GM15510 (cell line): ENCODE data around the gene MRPL4.

Experiments used
- POLR2A ChIP-seq: IDR thresholded peaks from 3 replicates; pipeline ENCODE4 v1.6.1; 2011; ENCODE audit warnings: borderline replicate concordance; ENCODE audit not compliant: insufficient read length; ENCODE audit errors: extremely low read depth

MRPL4 gene

GRCh38 chr19:10245189-10245939, 6.7 kb upstream of the MRPL4 start:
- no peak for TF ChIP-seq POLR2A

- no peak for TF ChIP-seq POLR2A
These were observed 5.5 kb upstream of the MRPL4 start for GRCh38 chr19:10246511-10246910.

- TF ChIP-seq POLR2A = no peak
These were observed 693 bp downstream of the MRPL4 start for GRCh38 chr19:10252707-10253106.

- TF ChIP-seq POLR2A = no peak
These were observed 2.2 kb downstream of the MRPL4 start for GRCh38 chr19:10254244-10254643.

- TF ChIP-seq POLR2A = no peak
These were observed 3.3 kb downstream of the MRPL4 start for GRCh38 chr19:10255358-10255757.

- TF ChIP-seq POLR2A = no peak
These were observed 4.5 kb downstream of the MRPL4 start for GRCh38 chr19:10256551-10256950.

GRCh38 chr19:10256970-10257615, 5.1 kb downstream of the MRPL4 start:
- no peak for TF ChIP-seq POLR2A

GRCh38 chr19:10258080-10258710, 6.2 kb downstream of the MRPL4 start:
- no peak for TF ChIP-seq POLR2A

GRCh38 chr19:10259162-10259905, 7.3 kb downstream of the MRPL4 start:
- TF ChIP-seq POLR2A = no peak

- TF ChIP-seq POLR2A = no peak
These were observed 8.1 kb downstream of the MRPL4 start for GRCh38 chr19:10260141-10260584.

- no peak for TF ChIP-seq POLR2A
These were observed 10.8 kb downstream of the MRPL4 start for GRCh38 chr19:10262771-10263170.

- no peak for TF ChIP-seq POLR2A
These were observed 14.7 kb downstream of the MRPL4 start for GRCh38 chr19:10266706-10267105.

GRCh38 chr19:10268071-10268470, 16.1 kb downstream of the MRPL4 start:
- no peak for TF ChIP-seq POLR2A

- no peak for TF ChIP-seq POLR2A
These were observed 17.5 kb downstream of the MRPL4 start for GRCh38 chr19:10269333-10270179.
